Panc1 (cell line): Measurements from ENCODE around the gene MGRN1. TPM values are rescaled to one million over a fixed set of nuclear protein-coding genes. Genes with fewer than 3 reads are reported as not detected.

Source experiments
- ATAC-seq: fragments of 200-7000 bp; cut with Tn5 transposase; 2 replicates; pipeline ENCODE4 v1.9.1; 2020; ENCODE audit warnings: mild to moderate bottlenecking, moderate library complexity
- BruUV-seq: library from RNA; stranded (reverse); fragments of 400-500 nt; replicated peaks from 2 replicates; lab custom pipeline; 2021; lab: Mats Ljungman, UMichigan
- CTCF ChIA-PET: fragments of 300-600 bp; sonication (Branson Sonifier 250); formaldehyde crosslinking; loops from one replicate; lab custom pipeline; 2022; ENCODE audit warnings: antibody characterized with exemption; lab: Charles Lee
- POLR2A ChIA-PET: fragments of 300-600 bp; sonication (Branson Sonifier 250); formaldehyde crosslinking; loops from one replicate; lab custom pipeline; 2022; ENCODE audit warnings: antibody characterized with exemption; lab: Charles Lee
- DNase-seq: peaks from one replicate; pipeline ENCODE4 v3.0.0-alpha.2; 2010; ENCODE audit warnings: low read depth, low spot score
- H3K27ac ChIP-seq: 2 replicates; pipeline ENCODE4 v1.5.1; 2011; ENCODE audit warnings: mild to moderate bottlenecking, low read length, inconsistent platforms
- H3K27me3 ChIP-seq: fragments of 200-500 bp; sonication (Bioruptor generic); 2 replicates; pipeline ENCODE4 v1.6.0; 2014; ENCODE audit warnings: low read length, inconsistent platforms; ENCODE audit not compliant: control insufficient read depth, insufficient read depth
- H3K36me3 ChIP-seq: fragments of 200-500 bp; sonication (Bioruptor generic); 2 replicates; pipeline ENCODE4 v1.5.1; 2014; ENCODE audit warnings: inconsistent platforms, mild to moderate bottlenecking, low read length, moderate library complexity; ENCODE audit not compliant: control insufficient read depth, insufficient read depth
- H3K4me1 ChIP-seq: 2 replicates; pipeline ENCODE4 v1.5.1; 2011; ENCODE audit warnings: inconsistent platforms, mild to moderate bottlenecking, low read length, moderate library complexity; ENCODE audit not compliant: control insufficient read depth, insufficient read depth
- H3K4me3 ChIP-seq, 2 experiments: 2 replicates each; pipeline ENCODE4 v1.5.1; 2011 to 2012; ENCODE audit warnings: low read depth in 2 of 2, low read length in 2 of 2, mild to moderate bottlenecking in 2 of 2, inconsistent platforms in 1 of 2, moderate library complexity in 1 of 2
- H3K9me3 ChIP-seq: fragments of 200-500 bp; sonication (Bioruptor generic); 2 replicates; pipeline ENCODE4 v1.5.1; 2014; ENCODE audit warnings: low read depth, mild to moderate bottlenecking, inconsistent platforms, low read length, moderate library complexity; ENCODE audit not compliant: control insufficient read depth, insufficient read depth
- CTCF ChIP-seq: fragments of 450-650 bp; IDR thresholded peaks from 2 replicates; pipeline ENCODE4 v1.5.1; 2017; ENCODE audit warnings: mild to moderate bottlenecking
- POLR2AphosphoS5 ChIP-seq: IDR thresholded peaks from 2 replicates; pipeline ENCODE4 v1.6.1; 2012; ENCODE audit warnings: mild to moderate bottlenecking, low read depth, low read length, moderate library complexity
- REST ChIP-seq, 2 experiments: IDR thresholded peaks; 2 replicates each; pipeline ENCODE4 v1.6.1; 2011 to 2012; ENCODE audit warnings: low read depth in 2 of 2, control low read depth in 1 of 2, low read length in 1 of 2, mild to moderate bottlenecking in 1 of 2, moderate library complexity in 1 of 2; ENCODE audit not compliant: insufficient read depth in 1 of 2
- SIN3A ChIP-seq: IDR thresholded peaks from 2 replicates; pipeline ENCODE4 v1.6.1; 2012; ENCODE audit warnings: low read depth, mild to moderate bottlenecking, low read length, moderate library complexity, borderline replicate concordance; ENCODE audit not compliant: insufficient read depth
- TCF7L2 ChIP-seq: IDR thresholded peaks from 2 replicates; pipeline ENCODE4 v1.6.1; 2011; ENCODE audit warnings: mild to moderate bottlenecking, low read depth, low read length, inconsistent platforms
- in situ Hi-C: cut with HindIII; loops from 2 replicates; pipeline ENCODE4 v1.10.0; 2016; ENCODE audit warnings: low sequenced_read_pairs, low pct_unique_long_range_greater_than_20kb
- intact Hi-C: fragments of 100-400 bp; cut with micrococcal nuclease; formaldehyde crosslinking; loops from one replicate; pipeline ENCODE4 v1.10.0; 2022; ENCODE audit not compliant: unreplicated experiment
- total RNA-seq: library from RNA; stranded (reverse); gene quantifications from one replicate; pipeline ENCODE4 v1.2.1, GENCODE V29; 2021; ENCODE audit not compliant: unreplicated experiment

The MGRN1 gene
- total RNA-seq, 1 experiment from 2014 or later = 59.7 TPM

- H3K9me3 ChIP-seq = no peaks in the 10 kb centered on the region
- in situ Hi-C loops (no loop called here), intact Hi-C loops (no loop called here)
- H3K4me3 ChIP-seq = no peak overlapping the region
- DNase-seq (no peak), ATAC-seq (no peak)
- no peak overlapping the region for H3K27ac ChIP-seq
- TF ChIP-seq REST (IDR thresholded peaks at IDR 0.05; ENCODE audit: insufficient read depth in 1 of 2, low read depth in 2 of 2, low read length in 1 of 2) (no peak), TCF7L2 (no peak), CTCF (no peak), POLR2AphosphoS5 (no peak), SIN3A (no peak)
- H3K36me3 ChIP-seq = no peaks in the 10 kb centered on the region
- ChIA-PET POLR2A (no interaction called here), CTCF (no interaction called here)
- H3K27me3 ChIP-seq = no peaks in the 10 kb centered on the region
- no peaks in the 10 kb centered on the region for H3K4me1 ChIP-seq
- no TSS peak for BruUV-seq
Measured at GRCh38 chr16:4677994-4678393, 53.4 kb downstream of the MGRN1 start.

GRCh38 chr16:4678596-4678995 is 54.0 kb downstream of the MGRN1 start:
- H3K36me3 ChIP-seq = no peaks in the 10 kb centered on the region
- POLR2A ChIA-PET = no interaction called here
- in situ Hi-C loops (no loop called here), intact Hi-C loops (no loop called here)
- no peaks in the 10 kb centered on the region for H3K9me3 ChIP-seq
- no TSS peak for BruUV-seq
- H3K4me3 ChIP-seq = no peak overlapping the region
- ATAC-seq = peak; percentile 35; the same call in 1 of the 2 replicates
- H3K4me1 ChIP-seq = no peaks in the 10 kb centered on the region
- CTCF ChIA-PET = no interaction called here
- no peak overlapping the region for H3K27ac ChIP-seq
- DNase-seq = no peak
- TF ChIP-seq SIN3A (no peak), CTCF (no peak), POLR2AphosphoS5 (no peak), TCF7L2 (no peak), REST (IDR thresholded peaks at IDR 0.05; ENCODE audit: insufficient read depth in 1 of 2, low read depth in 2 of 2, low read length in 1 of 2) (no peak)
- H3K27me3 ChIP-seq = no peaks in the 10 kb centered on the region
